Tibial nerve (tissue), 4 donors: ENCODE results near the gene SMIM17. TPM values are rescaled to one million over a fixed set of nuclear protein-coding genes. Genes with fewer than 3 reads are reported as not detected.

ENCODE experiments used
- DNase-seq, 2 donors: peaks; one replicate each; pipeline ENCODE4 v3.0.0-alpha.2; 2019; ENCODE audit warnings: low spot score in 2 of 2
- H3K27ac ChIP-seq, 4 donors: fragments of 200-600 bp; sonication (generic) in 3 of 4; one replicate each; pipeline ENCODE4 v1.5.1; 2017 to 2019; ENCODE audit warnings: mild to moderate bottlenecking in 1 of 4
- H3K27me3 ChIP-seq, 2 donors: fragments of 200-600 bp; sonication (generic) in 1 of 2; one replicate each; pipeline versions ENCODE4 v1.5.1 to v1.6.0; 2017 to 2019
- H3K36me3 ChIP-seq, 3 donors: fragments of 200-600 bp; sonication (generic); one replicate each; pipeline ENCODE4 v1.5.1; 2018 to 2019
- H3K4me1 ChIP-seq, 4 donors: fragments of 200-600 bp; sonication (generic) in 3 of 4; one replicate each; pipeline ENCODE4 v1.5.1; 2017 to 2019
- H3K4me3 ChIP-seq, 4 donors: fragments of 200-600 bp; sonication (generic) in 3 of 4; one replicate each; pipeline ENCODE4 v1.5.1; 2017 to 2019; ENCODE audit warnings: mild to moderate bottlenecking in 1 of 4, moderate library complexity in 1 of 4
- H3K9me3 ChIP-seq, 4 donors: fragments of 200-600 bp; sonication (generic) in 3 of 4; one replicate each; pipeline ENCODE4 v1.5.1; 2017 to 2019
- EP300 ChIP-seq, 2 donors: sonication (generic); formaldehyde crosslinking; IDR thresholded peaks; one replicate each; pipeline ENCODE4 v1.6.1; 2017; ENCODE audit warnings: antibody characterized with exemption in 2 of 2, mild to moderate bottlenecking in 1 of 2
- POLR2A ChIP-seq, 2 donors: fragments of 450-650 bp; IDR thresholded peaks; one replicate each; pipeline ENCODE4 v1.6.1; 2017; ENCODE audit warnings: antibody characterized with exemption in 2 of 2, mild to moderate bottlenecking in 2 of 2, moderate library complexity in 2 of 2
- WGBS, 2 donors: methylation state at CpG; one replicate each; pipeline ENCODE4 v1.1.5; 2018; 5-methylcytosine and 5-hydroxymethylcytosine counted together
- total RNA-seq, 4 donors: library from RNA; depleted of rRNA; stranded (reverse); fragments of >200 nt; gene quantifications; one replicate each; pipeline ENCODE4 v1.1.0, GENCODE V29; 2016
- TF ChIP-seq, protein P1 (sequence below), 5 experiments: fragments of 200-600 bp in 3 of 5; fragments of 450-650 bp in 2 of 5; sonication (generic) in 3 of 5; IDR thresholded peaks; one replicate each; pipeline ENCODE4 v1.5.1; 2016 to 2019; ENCODE audit warnings: antibody characterized with exemption in 5 of 5, mild to moderate bottlenecking in 3 of 5, moderate library complexity in 2 of 5

Gene SMIM17
- total RNA-seq, 4 donors from 2014 or later, result 0.60 to 0.84 (median 0.78) TPM; not detected in 1

DNA sequence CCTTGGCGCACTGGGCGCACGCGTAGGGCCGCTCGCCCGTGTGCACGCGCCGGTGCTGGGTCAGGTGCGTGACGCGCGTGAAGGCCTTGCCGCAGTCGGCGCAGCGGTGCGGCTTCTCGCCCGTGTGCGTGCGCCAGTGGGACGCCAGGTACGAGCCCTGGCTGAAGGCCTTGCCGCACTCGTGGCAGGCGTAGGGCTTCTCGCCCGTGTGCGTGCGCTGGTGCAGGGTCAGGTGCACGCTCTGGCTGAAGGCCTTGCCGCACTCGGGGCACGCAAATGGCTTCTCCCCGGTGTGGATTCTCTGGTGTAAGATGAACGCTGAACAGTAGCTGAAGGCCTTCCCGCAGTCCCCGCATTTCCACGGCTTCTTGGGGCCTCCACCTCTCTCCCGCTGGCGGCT is 21.6 kb downstream of the SMIM17 start:
- Histone ChIP-seq H3K9me3 (peaks cover 0 to 89% (median 0%) of the 10 kb centered on the region in 4 donors), H3K27ac (no peak overlapping the region), H3K36me3 (peaks cover 0 to 60% (median 0%) of the 10 kb centered on the region in 3 donors), H3K27me3 (no peaks in the 10 kb centered on the region), H3K4me1 (peaks cover 0 to 4% (median 0%) of the 10 kb centered on the region in 4 donors), H3K4me3 (no peak overlapping the region)
- WGBS, 2 donors, result 91 to 93% methylated on average over 38 to 43 of the region's 43 CpGs
- TF ChIP-seq, protein P1, sequence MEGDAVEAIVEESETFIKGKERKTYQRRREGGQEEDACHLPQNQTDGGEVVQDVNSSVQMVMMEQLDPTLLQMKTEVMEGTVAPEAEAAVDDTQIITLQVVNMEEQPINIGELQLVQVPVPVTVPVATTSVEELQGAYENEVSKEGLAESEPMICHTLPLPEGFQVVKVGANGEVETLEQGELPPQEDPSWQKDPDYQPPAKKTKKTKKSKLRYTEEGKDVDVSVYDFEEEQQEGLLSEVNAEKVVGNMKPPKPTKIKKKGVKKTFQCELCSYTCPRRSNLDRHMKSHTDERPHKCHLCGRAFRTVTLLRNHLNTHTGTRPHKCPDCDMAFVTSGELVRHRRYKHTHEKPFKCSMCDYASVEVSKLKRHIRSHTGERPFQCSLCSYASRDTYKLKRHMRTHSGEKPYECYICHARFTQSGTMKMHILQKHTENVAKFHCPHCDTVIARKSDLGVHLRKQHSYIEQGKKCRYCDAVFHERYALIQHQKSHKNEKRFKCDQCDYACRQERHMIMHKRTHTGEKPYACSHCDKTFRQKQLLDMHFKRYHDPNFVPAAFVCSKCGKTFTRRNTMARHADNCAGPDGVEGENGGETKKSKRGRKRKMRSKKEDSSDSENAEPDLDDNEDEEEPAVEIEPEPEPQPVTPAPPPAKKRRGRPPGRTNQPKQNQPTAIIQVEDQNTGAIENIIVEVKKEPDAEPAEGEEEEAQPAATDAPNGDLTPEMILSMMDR (IDR thresholded peaks at IDR 0.05), result no peak
- TF ChIP-seq EP300 (IDR thresholded peaks at IDR 0.05), result no peak
- no peak for TF ChIP-seq POLR2A (IDR thresholded peaks at IDR 0.05)
- no peak for DNase-seq

DNA sequence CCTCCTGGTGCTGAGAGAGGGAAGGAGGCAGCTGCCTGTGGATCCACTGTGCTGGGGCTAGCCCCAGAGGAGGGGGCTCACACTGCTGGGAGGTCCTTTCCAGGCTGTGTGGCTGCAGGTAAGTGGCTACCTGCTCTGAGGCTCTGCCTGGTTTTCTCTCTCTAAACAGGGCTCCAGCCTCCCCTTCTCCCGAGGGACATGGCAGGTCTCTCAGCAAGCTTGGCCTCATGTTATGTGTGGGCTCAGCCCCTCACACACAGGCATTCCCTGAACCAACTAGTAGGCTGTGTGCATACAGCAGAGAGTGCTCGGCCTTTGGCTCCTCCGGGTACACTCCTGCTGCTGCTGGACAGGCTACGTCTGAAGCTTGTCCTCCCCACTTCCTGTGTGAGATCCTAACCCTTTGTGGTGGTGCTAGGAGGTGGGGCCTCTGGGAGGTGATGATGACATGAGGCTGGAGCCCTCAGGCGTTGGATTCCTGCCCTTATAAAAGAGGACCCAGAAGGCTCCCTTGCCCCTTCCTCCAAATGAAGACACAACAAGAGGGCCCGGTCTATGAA is 24.4 kb downstream of the SMIM17 start:
- no peak for TF ChIP-seq POLR2A (IDR thresholded peaks at IDR 0.05)
- no peak for TF ChIP-seq EP300 (IDR thresholded peaks at IDR 0.05)
- TF ChIP-seq, protein P1 (IDR thresholded peaks at IDR 0.05), result no peak
- Histone ChIP-seq H3K4me1 (peaks cover 0 to 11% (median 2%) of the 10 kb centered on the region in 4 donors), H3K36me3 (peaks cover 0 to 54% (median 0%) of the 10 kb centered on the region in 3 donors), H3K4me3 (no peak overlapping the region), H3K9me3 (peaks cover 0 to 65% (median 0%) of the 10 kb centered on the region in 4 donors), H3K27ac (no peak overlapping the region), H3K27me3 (no peaks in the 10 kb centered on the region)
- WGBS, 2 donors, result 70 to 75% methylated on average over 5 to 6 of the region's 6 CpGs
- DNase-seq, result no peak

DNA sequence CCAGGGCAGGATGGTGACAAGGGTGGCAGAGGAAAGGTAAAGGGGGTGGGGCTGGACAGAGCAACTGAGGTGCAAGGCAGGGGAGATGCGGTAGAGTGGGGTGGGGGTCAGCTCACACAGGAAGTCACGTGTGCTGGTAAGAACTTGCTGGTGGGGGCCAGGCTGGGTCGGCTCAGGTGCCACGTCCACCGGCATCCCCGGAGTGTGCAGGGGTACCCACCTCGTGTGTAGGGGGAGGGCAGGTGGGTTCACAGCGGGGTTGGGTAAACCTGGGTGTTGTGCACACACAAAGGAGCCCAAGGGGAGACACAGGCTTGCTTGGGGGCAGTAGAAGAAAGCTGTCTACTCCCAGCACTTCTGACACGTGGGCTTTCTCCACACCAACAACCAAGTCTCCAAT is 25.7 kb downstream of the SMIM17 start:
- H3K4me1 ChIP-seq, result peaks cover 0 to 11% (median 2%) of the 10 kb centered on the region in 4 donors
- H3K36me3 ChIP-seq, result peaks cover 0 to 41% (median 0%) of the 10 kb centered on the region in 3 donors
- H3K27me3 ChIP-seq, result no peaks in the 10 kb centered on the region
- no peak overlapping the region for H3K4me3 ChIP-seq
- no peak for DNase-seq
- peaks cover 0 to 54% (median 0%) of the 10 kb centered on the region in 4 donors for H3K9me3 ChIP-seq
- H3K27ac ChIP-seq, result no peak overlapping the region
- TF ChIP-seq EP300 (IDR thresholded peaks at IDR 0.05) (no peak), POLR2A (IDR thresholded peaks at IDR 0.05) (no peak)
- 80 to 83% methylated on average over 9 of the region's 9 CpGs for WGBS, 2 donors

DNA sequence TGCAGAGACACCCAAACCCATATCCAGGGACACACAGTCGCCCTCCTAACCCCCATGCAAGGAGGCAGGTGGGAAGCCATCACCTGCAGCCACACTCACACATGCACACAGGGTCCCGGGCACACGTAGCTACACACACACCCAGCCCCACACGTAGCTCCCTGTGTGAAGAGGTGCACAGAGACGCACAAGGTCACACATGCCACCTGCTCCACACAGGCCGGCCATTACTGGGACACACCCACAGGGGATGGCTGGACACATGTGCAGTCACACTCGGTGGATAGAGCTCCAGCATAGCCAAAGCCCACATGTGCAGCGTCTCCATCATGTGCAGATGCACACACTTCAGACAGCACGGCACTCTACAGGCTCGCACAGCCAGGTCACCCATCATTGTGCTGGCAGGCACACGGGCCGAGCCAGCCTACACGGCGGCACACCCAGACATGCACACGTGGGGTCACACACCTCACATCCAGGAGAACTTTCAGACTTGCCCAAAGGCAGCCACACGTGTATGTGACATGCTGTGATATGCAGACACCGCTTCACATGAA is 27.5 kb downstream of the SMIM17 start:
- TF ChIP-seq, protein P1 (IDR thresholded peaks at IDR 0.05), result no peak
- TF ChIP-seq POLR2A (IDR thresholded peaks at IDR 0.05), result no peak
- no peak for TF ChIP-seq EP300 (IDR thresholded peaks at IDR 0.05)
- no peak for DNase-seq
- H3K27ac ChIP-seq, result no peak overlapping the region
- H3K4me1 ChIP-seq, result peaks cover 0 to 11% (median 2%) of the 10 kb centered on the region in 4 donors
- no peaks in the 10 kb centered on the region for H3K27me3 ChIP-seq
- peak overlapping the region; percentile 47 to 72 (median 64) for H3K4me3 ChIP-seq
- 85 to 86% methylated on average over 8 to 16 of the region's 17 CpGs for whole genome bisulfite sequencing, 2 donors
- peaks cover 0 to 23% (median 0%) of the 10 kb centered on the region in 3 donors for H3K36me3 ChIP-seq
- peaks cover 0 to 36% (median 0%) of the 10 kb centered on the region in 4 donors for H3K9me3 ChIP-seq

DNA sequence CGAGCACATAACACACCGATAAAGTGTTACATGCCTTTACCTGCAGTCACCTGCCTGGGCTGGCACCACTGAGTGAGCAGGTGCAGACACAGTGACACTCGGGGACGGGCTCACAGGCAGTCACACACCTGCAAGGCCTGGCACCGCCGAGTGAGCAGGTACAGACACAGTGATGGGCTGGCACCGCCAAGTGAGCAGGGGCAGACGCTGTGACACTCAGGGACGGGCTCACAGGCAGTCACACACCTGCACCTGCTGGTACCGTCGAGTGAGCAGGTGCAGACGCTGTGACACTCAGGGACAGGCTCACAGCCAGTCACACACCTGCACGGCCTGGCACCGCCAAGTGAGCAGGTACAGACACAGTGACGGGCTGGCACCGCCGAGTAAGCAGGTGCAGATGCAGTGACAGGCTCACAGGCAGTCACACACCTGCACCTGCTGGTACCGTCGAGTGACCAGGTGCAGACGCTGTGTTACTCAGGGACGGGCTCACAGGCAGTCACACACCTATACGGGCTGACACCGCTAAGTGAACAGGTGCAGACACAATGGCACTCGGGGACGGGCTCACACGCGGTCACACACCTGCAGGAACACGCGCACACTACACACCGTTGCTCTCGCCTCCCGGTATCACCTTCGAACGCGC is 28.1 kb downstream of the SMIM17 start:
- WGBS, 2 donors, result 31 to 50% methylated on average over 19 to 27 of the region's 35 CpGs
- peak overlapping the region; percentile 47 to 72 (median 64) for H3K4me3 ChIP-seq
- H3K9me3 ChIP-seq, result peaks cover 0 to 31% (median 0%) of the 10 kb centered on the region in 4 donors
- TF ChIP-seq POLR2A (IDR thresholded peaks at IDR 0.05) (no peak), EP300 (IDR thresholded peaks at IDR 0.05) (no peak)
- TF ChIP-seq, protein P1 (IDR thresholded peaks at IDR 0.05), result no peak
- peak overlapping the region in 2 of 4 donors; percentile 52 to 71 for H3K27ac ChIP-seq
- peaks cover 0 to 11% (median 2%) of the 10 kb centered on the region in 4 donors for H3K4me1 ChIP-seq
- H3K27me3 ChIP-seq, result no peaks in the 10 kb centered on the region
- no peak for DNase-seq
- H3K36me3 ChIP-seq, result peaks cover 0 to 19% (median 0%) of the 10 kb centered on the region in 3 donors
